Measurements from ENCODE around the gene MKRN3. TPM values are rescaled to one million over a fixed set of nuclear protein-coding genes. Genes with fewer than 3 reads are reported as not detected.

Gene MKRN3
- total RNA-seq: 0.28 and 1.4 TPM in 2 replicates

DNA sequence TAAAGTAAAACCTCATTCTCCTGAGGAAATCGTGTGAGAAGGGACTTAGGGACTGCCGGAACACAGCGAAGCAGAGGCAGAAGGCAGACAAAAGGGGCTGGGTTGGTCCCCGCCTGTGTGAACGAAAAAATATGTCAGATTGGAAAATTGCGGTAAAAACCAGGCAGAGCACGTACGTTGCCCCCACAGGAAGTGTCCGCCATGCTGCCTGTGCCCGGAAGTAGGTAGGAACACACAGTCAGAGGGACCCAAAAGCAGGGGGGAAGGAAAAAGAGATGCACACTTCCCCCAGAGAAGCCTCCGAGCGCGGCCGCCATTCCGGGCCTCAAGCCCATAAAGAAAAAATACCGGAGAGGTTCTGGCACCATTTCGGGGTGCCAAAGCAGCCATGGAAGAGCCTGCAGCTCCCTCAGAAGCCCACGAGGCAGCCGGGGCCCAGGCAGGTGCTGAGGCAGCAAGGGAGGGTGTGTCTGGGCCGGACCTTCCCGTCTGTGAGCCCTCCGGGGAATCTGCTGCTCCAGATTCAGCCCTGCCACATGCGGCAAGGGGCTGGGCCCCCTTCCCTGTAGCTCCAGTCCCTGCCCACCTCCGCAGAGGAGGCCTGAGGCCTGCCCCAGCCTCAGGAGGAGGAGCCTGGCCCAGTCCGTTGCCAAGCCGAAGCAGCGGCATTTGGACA lies at the start of gene MKRN3:
TSS of gene MKRN3 (plus strand) at position 280 of the 676 bp plus-strand sequence. CDS start at position 389, 109 bp downstream.

Other genes starting within 250 kb of the MKRN3 start
- gene GOLGA6L26, start 231.5 kb upstream of the MKRN3 start, total RNA-seq: not detected in 2 replicates
- under 0.01 TPM in 2 replicates for gene GOLGA8S, start 210.9 kb upstream of the MKRN3 start, total RNA-seq
- under 0.01 TPM in 1 of 2 replicates, not detected in the other for gene GOLGA6L2, start 118.4 kb upstream of the MKRN3 start, total RNA-seq
- gene MAGEL2, start 82.2 kb downstream of the MKRN3 start, total RNA-seq: under 0.01 and 0.37 TPM in 2 replicates
- gene NDN, start 121.6 kb downstream of the MKRN3 start, total RNA-seq: 41.5 and 66.6 TPM in 2 replicates

All from smooth muscle cell of bladder (primary cell).